HG03060 (cell line): ENCODE data around the gene RLF.
A peak's percentile ranks its signal among the peaks of the same experiment; 100 is the strongest.
"Not testable (repeated sequence)": the region's sequence is repeated elsewhere in the genome, so short reads cannot be mapped to it uniquely, and the experiment has no call there.

Experiments
- ATAC-seq: cut with Tn5 transposase; IDR thresholded peaks from one replicate; pipeline ENCODE4 v1.9.1; 2021; ENCODE audit warnings: low read depth, moderate number of reproducible peaks; ENCODE audit not compliant: unreplicated experiment

RLF gene

DNA sequence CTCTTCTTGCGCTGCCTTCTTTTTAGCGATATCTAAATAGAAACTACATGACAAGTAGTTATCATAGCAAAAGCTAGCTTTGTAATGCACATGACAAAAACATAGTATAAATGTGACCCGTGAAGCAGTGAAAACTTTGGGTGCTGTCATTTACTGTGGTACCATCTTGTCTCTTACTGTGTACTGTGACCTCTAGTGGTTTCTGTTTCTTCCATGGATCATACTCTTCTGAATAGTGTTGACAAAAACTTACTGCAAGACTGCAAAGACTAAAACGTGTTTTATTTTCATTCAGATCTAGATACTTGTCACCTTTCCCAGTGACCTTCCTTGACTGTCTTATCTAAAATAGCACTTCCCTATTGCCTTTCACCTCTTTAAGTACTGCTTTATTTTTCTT lies 6.1 kb downstream of the RLF start:
- ATAC-seq = no peak

- no peak for ATAC-seq
Observed at GRCh38 chr1:40171036-40171435, 9.8 kb downstream of the RLF start.

GRCh38 chr1:40174788-40175187 lies 13.6 kb downstream of the RLF start:
- ATAC-seq = no peak

GRCh38 chr1:40176989-40177388 lies 15.8 kb downstream of the RLF start:
- ATAC-seq = not testable (repeated sequence)

DNA sequence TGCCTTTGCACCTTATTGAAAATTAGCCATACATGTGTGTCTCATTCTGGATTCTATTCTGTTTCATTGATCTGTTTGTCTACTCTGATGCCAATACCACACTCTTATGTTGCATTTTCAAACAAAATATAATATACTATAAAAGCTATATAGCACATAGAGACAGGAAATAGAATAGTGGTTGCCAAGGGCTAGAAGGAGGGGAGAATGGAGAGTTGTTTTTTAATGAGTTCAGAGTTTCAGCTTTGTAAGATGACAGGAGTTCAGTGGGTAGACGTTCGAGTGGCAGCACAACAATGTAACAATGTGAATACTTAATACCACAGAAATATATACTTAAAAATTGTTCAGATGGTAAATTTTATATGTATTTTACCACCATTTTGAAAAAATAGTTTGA lies 17.0 kb downstream of the RLF start:
- no peak for ATAC-seq

DNA sequence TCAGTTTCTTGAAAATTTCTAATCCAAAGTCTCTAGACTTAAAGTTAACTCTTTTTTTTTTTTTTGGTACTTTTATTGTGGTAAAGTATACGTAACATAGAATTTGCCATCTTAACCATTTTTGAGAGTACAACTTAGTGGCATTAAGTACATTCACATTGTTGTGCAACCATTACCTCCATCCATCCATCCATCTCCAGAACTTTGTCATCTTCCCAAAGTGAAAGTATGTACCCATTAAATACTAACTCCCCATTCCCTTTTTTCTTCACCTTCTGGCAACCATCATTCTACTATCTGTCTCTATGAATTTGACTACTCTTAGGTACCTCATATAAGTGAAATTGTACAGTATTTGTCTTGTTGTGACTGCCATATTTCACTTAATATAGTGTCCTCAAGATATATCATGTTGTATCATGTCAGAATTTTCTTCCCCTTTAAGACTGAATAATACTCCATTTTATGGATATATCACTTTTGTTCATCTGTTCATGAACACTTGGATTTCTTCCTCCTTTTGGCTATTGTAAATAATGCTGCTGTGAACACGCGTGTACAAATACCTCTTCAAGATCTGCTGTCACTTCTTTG lies 18.4 kb downstream of the RLF start:
- no peak for ATAC-seq

- ATAC-seq = no peak
Observed at GRCh38 chr1:40183055-40183710, 22.0 kb downstream of the RLF start.

DNA sequence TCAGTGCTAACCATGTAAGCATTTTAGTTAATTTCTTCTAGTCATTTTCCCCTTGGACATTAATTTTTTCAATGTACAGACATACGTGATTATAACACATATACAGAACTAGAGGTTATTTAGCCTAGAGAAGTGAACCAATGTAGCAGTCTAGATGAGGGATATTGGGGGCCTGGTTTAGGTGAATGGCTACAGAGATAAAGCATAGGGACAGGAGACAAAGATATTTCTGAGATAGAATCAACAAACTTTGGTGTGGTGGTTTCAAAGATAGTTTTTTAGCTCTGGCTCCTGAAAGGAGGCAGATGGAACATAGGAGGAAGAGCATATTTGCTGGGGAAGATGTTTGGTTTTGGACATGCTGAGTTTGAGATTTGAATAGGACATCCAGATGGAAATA lies 23.0 kb downstream of the RLF start:
- no peak for ATAC-seq

DNA sequence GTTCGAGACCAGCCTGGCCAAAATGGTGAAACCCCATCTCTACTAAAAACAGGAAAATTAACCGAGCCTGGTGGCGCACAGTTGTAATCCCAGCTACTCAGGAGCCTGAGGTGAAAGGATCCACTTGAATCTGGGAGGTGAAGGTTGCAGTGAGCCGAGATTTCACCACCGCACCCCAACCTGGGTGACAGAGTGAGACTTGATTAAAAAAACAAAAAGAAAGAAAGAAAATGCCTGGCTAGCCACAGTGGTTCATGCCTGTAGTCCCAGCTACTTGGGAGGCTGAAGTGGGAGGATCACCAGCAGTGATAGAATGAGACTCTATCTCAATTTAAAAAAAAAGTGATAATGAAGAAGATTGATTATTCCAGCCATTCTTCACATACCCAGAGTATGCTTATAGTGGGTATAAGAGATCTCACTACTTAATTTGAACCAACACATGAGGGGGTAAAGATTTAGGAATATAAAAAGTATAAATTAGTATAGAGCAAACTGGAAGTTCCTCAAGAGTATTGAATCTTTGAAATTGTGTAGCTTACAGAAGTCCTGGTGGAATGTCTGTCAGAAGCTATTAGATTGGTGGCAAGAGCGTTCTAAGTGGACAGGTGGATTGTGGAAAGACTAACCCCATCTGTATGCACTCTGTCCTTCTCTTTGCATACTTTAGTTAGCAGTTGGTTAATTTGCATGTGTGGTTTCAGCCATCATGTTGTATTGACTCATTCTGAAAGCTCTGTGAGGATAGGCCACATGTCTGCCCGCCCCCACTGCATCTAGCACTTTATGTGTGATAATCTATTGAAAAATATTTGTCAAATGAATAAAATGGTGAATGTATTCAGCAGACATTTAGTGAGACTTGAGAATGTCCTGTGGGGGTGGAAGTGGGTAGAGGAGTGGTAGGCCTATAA lies 25.0 kb downstream of the RLF start:
- peak; percentile 86 for ATAC-seq

GRCh38 chr1:40187399-40187798 lies 26.2 kb downstream of the RLF start:
- ATAC-seq = no peak

- not testable (repeated sequence) for ATAC-seq
Observed at GRCh38 chr1:40194639-40195038, 33.5 kb downstream of the RLF start.

DNA sequence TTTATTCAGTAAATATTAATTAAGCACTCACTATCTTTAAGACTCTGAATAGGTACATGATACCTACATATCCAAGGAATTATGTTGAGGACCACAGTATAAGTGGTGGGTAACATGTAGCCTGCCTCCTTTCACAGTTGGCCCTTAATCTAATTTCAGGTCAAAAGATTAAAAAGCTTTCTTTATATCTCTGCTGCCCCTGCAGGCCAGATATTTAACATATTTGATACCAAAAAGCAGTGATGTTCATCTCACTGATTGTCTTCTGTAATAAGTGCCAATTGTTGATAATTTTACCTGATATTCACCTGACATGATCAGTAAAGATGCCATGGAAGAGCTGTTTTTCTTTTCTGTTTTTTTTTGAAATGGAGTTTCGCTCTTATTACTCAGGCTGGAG lies 36.5 kb downstream of the RLF start:
- no peak for ATAC-seq

GRCh38 chr1:40199126-40199525 lies 37.9 kb downstream of the RLF start:
- ATAC-seq = no peak

DNA sequence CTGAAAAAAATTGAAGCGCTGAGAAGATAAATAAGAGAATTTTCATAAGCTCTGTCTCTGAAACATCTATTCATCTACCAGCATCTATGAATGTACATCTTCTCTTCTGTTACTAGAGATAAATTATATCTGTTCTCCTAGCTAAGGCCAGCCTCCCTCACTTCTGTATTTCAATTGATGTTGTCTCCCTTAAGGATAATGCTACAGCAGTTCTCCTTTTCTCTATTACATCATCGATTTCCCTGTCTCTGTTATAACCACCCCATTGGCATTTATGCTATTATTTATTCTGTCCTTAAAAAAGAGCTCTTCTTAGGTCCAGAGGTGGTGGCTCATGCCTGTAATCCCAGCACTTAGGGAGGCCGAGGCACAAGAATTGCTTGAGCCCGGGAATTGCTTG lies 43.7 kb downstream of the RLF start:
- ATAC-seq = no peak

DNA sequence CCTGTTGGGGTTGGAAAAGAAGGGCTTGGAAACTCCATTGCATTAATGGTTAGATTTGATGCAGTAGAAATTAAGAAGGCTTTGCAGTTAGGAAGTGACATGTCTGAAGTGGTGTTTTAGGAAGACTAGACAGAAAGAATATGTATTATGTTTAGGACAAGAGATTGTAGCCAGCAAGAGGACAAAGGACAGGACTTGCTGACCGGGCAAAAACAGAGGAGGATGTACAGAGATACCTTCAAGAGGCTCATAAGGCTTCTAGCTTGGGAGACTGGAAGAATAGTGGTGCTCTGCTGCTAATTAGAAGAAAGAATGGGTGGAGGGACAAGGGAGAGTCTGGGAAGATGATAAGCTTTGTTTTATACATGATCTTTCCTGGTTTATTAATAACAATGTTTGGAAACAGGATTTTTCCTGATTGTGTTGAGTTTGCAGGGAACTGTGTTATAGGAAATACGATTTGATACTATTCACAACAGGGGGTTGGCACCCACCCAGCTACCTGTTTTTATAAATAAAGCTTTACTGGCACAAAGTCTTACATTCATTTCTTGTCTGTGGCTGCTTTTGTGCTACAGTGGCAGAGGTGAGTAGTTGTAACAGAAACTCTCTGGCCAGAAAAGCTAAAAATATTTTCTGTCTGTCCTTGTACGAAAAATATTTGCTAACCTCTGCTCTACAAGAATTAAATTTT lies 49.5 kb downstream of the RLF start:
- ATAC-seq = no peak

DNA sequence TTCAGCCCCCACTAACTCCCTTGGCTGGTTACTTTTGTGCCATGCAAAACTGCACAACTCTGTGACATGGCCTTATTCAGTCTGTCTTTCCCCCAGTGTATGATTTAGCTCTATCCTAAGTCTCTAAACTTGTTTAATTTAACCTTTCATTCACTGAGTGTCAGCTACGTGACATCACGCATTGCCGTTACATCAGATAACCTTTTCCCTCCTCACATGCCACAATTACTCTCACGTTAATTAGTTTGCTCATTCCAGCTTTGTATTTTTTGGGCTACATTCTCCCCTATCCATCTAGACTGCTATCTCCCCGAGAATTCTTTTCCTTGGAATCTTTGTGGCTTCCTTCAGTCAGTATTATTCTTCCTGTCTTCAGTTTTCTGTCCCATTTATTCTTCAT lies 57.1 kb downstream of the RLF start:
- no peak for ATAC-seq

DNA sequence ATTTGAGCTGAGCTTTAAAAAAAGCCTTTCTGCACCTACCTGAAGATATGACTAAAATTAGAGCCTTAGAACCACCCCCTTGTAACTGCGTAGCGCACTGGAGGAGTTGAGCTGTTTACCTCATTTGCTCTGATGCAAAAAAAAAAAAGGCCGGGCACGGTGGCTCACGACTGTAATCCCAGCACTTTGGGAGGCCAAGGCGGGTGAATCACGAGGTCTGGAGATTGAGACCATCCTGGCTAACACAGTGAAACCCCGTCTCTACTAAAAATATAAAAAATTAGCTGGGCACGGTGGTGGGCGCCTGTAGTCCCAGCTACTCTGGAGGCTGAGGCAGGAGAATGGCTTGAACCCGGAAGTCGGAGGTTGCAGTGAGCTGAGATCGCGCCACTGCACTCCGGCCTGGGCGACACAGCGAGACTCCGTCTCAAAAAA lies 60.3 kb downstream of the RLF start:
- not testable (repeated sequence) for ATAC-seq

DNA sequence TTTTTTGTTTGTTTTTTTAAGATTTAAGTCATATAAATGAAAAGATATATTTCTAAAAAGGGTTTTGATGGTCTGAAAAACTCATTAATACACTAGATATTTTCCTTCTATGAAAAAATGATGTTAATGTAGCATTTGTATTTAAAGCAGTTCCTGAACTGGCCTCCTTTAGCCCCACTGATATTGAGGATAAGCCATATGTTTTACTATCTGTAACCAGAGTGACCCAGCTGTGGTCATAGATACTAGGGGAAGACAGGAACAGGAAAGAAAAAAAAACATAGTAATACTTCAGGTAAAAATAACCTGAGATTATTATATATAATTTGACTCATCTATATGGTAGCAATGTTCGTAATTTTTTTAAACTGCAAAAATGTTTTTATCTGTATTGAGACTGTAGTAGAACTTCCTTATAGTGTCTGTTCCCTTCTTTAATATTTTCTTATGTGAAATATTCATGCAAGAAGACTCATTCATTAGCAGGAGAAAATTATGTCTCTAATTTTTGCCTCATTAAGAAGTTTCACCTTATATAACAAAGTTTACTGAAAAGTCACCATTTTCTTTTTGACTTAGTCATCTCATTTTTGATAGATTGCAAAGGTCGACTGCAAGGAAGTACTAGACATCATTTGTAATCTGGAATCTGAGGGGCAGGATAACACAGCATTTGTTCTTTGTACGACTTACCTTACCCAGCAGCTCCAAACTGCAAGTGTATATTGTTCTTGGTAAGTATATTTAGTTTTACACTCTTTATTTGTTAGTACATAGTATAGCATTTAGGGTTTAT lies 61.0 kb downstream of the RLF start:
- ATAC-seq = no peak

GRCh38 chr1:40224040-40224439 lies 62.9 kb downstream of the RLF start:
- no peak for ATAC-seq

GRCh38 chr1:40226192-40226591 lies 65.0 kb downstream of the RLF start:
- no peak for ATAC-seq
